NCI-H1092 treated with DMSO at 0.1 percent for 48 hours (cell line): ENCODE results near the gene GKN2.
"Not testable (repeated sequence)": the region's sequence is repeated elsewhere in the genome, so short reads cannot be mapped to it uniquely, and the experiment has no call there.

Experiments
- DNase-seq: peaks from one replicate; lab custom pipeline; 2025; lab: John Stamatoyannopoulos, UW

The GKN2 gene

DNA sequence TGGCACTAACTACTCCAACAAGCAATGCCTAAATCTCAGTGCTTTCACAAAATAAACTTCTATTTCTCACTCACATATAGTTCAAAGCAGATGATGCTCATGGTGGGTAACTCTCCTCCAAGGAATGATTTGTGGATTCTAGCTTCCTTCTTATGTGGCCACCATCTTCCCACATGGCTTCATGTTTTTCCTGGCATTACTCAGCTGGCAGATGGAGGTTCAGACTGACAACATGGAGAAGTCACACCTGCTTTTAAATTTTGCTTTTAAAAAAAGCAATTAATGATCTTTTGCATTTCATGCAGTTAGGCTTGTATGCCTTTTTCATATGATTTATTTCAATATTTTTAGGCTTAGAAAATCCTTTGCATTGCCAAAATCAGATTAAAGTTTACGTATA is 6.3 kb upstream of the GKN2 start:
- no peak for DNase-seq

DNA sequence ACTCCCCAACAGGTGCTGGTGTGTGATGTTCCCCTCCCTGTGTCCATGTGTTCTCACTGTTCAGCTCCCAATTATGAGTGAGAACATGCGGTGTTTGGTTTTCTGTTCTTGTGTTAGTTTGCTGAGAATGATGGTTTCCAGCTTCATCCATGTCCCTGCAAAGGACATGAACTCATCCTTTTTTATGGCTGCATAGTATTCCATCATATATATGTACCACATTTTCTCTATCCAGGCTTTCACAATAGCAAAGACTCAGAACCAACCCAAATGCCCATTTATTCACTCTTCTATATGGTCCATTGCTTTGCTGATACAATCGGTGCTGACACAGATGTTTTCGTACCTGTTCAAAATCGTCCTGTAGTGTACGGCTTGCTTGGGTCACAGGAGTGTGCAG is 2.7 kb upstream of the GKN2 start:
- not testable (repeated sequence) for DNase-seq

DNA sequence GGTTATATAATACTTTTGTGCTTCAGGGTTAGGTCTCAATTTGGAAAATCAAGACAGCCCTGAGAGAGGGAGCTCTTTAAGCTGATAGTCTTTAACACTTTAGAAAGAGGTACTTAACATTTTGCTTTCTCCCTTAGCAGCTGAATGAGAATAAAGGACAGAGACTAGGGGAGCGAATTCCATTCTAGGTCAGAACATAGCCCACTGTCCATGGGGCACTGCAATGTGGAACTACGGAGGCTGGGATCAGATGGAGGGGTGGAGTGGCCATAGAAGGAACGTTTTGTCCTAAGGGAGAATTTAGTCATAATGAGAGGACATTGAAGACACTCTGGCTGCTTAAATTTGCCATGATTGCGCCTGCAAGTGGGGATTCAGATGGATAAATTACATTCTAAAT is 794 bp downstream of the GKN2 start:
- no peak for DNase-seq

DNA sequence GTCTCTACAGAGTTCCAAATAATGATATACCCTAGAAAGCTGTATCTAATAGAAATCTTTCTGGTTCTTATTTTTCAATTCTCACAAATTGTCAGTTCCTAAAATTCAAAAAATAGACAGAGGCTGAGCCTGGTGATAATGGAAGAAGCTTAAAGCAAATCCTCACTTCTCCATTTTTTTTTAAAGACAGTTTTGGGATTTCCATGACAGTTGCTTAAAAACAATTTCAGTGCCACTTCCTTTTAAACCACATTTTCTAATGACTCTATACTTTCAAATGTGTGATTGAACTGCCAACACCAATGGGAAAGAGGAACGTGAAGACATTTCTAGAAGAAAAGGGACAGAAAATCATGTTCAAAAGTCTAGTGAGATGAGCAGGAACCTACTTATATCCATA is 4.0 kb downstream of the GKN2 start:
- no peak for DNase-seq

DNA sequence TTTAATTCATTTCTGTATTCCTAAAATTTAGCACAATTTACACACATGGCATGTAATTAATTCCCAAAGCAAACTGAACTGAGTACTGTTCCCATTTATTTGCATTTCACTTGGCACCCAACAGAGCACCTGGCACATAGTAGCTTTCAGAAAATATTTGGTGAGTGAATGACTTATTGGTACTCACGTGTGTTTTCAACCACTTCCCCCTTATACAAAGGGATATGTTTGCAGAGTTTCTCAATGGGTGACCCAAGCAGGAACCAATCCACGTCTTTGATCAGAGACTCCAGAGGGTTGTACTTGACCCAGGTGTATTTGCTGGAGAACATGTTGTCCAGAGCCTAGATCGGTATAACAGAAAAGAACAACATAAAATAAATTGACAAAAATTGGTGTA is 6.6 kb downstream of the GKN2 start:
- peak; percentile 51 for DNase-seq

DNA sequence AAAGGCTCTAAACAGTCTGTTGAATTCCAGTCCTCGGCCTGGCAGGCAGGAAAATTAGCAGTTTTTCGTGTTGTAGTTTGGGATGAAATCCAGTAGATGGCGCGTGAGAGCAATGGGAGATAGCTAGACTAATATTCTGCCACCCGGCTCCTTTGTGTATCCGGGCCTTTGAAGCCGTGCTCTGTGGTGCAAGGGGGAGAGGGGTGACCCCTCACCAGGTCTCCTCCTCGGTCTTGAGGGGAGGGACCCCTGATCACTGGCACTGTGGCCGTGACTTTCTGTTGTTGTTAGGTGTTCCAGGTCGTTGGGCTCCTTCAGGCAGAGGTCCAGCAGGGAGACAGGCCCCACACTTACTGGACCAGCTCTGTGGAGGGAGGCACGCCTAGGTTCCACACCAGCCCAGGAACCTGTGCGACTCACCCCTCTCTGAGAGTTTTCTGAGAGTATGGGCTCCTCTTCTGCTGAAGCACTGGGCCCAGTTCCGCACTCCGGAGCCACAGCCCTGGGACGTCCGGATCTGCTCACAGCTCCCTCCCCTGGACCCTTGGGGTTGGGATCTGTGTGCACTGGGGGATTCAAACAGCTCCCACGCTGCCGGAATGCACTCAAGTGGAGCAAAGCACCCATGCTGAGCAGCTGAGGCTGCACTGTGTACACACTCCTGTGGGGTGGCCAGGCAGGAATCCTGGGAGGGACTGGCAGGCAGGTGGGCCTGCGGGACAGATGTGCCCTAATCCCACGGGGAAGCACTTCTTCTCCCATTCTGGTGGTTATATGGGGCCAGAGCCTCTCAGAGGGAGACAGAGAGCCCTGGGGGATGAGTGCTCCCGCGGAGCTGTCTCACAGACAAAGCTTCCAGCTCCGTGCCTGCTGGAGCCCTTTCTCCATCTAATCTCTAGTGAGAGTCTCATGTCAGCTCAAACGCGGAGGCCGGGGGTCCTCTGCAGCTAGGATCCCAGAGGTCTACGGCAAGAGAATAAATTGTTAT is 8.8 kb downstream of the GKN2 start:
- DNase-seq = peak; percentile 77

DNA sequence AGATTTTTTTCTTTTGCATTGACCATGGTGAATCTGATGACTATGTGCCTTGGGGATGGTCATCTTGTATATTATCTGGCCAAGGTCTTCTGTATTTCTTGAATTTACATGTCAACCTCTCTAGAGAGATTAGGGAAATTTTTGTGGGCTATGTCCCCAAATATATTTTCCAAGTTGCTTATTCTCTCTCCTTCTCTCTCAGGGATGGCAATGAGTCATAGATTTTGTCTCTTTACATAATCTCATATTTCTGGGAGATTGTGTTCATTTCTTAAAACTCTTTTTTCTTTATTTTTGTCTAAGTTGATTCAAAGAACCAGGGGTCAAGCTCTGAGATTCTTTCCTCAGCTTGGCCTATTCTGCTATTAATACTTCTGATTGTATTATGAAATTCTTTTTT is 9.9 kb downstream of the GKN2 start:
- no peak for DNase-seq

DNA sequence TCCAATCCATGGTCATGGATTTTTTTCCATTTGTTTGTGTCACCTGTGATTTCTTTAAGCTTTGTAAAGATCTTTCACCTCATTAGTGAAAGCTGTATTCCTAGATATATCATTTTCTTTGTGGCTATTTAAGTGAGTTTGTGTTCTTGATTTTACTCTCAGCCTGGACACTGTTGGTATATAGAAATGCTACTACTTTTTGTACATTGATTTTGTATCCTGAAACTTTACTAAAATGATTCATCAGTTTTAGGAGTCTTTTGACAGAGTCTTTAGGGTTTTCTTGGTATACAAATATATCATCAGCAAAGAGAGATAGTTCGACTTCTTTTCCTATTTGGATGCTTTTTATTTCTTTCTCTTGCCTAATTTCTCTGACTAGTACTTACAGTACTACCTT is 12.3 kb downstream of the GKN2 start:
- no peak for DNase-seq

DNA sequence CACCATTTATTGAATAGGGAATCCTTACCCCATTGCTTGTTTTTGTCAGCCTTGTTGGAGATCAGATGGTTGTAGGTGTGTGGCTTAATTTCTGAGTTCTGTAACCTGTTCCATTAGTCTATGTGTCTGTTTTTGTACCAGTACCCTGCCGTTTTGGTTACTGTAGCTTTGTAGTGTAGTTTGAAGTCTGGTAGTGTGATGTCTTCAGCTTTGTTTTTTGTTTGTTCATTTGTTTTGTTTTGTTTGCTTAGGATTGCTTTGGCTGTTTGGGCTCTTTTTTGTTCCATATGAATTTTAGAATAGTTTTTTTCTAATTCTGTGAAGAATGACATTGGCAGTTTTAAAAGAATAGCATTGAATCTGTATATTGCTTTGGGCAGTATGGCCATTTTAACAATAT is 12.7 kb downstream of the GKN2 start:
- DNase-seq = no peak

DNA sequence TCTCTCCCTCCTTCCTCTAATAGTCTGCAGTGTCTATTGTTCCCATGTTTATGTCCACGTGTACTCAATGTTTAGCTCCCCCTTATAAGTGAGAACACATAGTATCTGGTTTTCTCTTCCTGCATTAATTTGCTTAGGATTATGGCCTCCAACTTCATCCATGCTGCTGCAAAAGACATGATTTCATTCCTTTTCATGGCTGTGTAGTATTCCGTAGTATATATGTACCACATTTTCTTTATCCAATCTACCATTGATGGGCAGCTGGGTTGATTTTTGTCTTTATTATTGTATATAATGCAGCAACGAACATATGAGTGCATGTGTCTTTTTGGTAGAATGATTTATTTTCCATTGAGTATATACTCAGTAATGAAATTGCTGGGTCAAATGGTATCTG is 13.8 kb downstream of the GKN2 start:
- no peak for DNase-seq

DNA sequence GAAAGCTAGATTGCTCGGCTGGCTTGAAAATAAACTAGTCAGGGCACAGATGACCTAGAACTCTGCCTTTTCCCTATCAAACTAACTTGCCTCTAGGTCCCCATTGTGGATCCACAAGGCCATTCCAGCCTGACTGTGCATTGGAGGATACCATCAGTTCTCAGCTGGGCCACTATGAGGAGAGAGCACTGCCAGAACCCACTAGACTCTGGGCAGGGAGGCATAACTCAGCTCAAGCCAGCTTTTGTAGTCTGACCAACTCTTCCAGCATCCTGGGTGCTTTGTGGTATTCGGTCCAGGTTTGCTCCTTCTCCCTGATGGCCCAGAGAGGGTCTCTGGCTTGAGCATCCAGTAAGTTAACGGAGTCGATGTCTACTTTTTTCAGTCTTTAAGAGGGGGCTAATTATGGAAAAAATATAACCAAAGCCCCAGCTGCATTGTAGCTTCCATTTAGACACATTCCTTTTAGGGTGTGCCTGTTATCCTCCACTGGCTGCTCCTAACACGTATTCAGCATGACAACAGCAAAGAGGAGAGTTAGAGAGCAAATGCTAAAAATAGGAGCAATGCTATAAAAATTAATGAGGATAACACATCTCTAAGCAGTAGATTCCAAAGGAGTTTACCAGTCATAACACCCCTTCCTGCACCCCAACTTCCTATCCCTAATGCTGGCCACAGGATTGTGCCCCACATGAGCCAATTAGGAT is 15.2 kb downstream of the GKN2 start:
- DNase-seq = no peak

DNA sequence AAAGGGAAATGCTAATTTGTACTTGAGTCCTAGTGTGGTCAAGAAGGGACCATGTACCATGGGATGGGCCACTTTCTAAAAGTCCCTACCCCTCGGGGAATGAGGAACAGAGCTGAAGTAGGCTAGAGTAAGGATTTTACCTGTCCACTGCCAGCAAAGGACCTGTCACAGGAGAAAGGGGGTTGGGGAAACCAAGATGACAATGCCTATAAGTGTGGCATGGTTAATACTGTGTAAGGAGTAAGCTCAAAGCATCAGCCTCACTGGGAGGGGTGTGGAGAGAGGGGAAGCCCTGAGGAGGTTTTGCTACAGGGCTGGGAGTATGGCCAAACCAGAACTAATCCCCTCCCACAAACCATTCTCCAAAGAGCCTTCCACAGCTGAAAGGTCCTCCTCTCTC is 15.8 kb downstream of the GKN2 start:
- no peak for DNase-seq

DNA sequence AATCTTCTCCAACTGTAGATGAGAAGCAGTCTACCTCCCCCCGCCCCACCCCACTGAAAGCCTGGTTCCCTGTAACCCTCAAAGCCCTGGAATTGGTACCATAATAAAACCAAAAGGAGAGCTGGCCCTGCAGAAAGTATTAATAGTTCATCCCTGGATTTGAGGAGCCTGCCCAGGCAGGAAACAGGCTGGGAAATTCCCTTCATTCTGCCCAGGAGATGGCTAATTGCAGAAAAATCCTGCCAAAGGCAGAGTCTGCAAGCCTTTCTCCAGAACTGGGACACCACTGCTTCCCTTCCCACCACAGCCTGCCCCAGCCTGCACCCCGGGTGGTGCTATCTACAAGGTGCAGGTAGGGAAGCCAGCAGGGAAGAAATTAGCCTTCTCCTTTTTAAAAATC is 16.3 kb downstream of the GKN2 start:
- DNase-seq = no peak

DNA sequence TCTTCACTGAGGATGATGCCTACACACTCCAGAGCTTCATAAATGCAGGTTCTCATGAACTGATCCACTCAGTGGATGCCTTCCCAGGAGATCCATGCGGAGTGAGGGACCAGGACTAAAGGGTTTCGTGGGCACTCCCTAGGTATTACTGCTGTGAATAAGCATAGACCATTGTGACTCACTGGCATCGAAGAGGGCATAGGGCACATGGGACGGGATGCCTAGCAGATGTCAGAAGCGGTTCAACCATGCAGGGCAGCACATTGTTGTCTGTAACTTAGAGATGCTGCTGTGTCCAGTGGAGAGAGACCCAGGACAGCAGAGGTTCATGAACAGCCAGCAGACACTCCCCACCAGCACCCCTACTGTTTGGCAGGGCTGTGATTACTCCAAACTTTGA is 17.2 kb downstream of the GKN2 start:
- no peak for DNase-seq

DNA sequence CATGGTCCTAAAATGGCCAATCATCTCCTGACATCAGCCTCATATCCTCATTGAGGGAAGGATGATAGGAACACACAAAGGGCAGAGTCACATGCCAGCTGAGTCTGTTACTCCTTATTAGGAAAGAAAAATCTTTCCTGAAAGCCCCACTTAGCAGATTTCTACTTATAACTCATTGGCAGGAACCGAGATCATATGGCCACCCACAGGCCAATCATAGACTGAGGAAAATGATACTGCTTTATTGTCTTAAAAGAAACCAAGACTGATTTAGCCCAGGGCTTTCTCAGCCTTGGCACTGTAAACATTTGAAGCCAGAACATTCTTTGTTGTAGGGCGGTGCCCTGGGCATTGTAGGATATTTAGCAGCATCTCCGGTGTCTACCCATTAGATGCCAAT is 18.7 kb downstream of the GKN2 start:
- no peak for DNase-seq

DNA sequence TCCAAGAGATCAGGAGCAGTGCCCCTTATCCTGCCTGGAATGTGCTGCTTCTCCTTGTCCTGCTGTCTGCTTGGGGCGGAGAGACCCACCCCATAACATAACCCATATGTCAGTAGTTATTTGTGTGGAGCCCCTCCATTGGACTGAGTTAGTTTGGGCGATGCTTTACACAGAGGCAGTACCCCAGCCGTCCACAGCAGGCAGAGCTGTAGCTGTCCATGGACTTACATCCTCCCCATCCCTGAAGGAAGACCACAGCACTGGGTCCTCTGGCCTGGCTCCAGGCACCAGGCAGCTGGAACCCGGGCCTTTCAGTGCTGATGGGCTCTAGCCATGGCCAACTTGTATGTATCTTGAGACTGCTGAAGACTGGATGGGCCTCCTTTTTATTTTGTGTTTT is 20.3 kb downstream of the GKN2 start:
- DNase-seq = no peak

DNA sequence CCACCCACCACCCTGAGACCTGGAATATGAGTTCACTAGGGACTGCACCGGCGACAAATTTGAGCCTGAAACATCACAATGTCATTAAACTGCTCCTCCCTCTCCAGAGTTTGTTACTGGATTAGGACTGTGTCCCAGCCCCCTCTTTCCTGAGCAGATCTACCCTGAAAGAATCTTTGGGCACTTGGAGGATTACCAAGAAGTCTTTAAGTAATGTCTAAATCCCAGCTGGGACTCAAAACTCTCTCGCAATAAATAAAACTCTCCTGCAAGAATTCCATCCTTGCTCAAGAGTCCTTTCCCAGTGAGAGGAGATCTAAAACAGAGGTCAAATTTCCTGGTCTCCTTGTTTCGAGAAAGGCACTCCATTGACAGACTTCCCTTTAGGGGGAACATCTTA is 20.9 kb downstream of the GKN2 start:
- DNase-seq = no peak

DNA sequence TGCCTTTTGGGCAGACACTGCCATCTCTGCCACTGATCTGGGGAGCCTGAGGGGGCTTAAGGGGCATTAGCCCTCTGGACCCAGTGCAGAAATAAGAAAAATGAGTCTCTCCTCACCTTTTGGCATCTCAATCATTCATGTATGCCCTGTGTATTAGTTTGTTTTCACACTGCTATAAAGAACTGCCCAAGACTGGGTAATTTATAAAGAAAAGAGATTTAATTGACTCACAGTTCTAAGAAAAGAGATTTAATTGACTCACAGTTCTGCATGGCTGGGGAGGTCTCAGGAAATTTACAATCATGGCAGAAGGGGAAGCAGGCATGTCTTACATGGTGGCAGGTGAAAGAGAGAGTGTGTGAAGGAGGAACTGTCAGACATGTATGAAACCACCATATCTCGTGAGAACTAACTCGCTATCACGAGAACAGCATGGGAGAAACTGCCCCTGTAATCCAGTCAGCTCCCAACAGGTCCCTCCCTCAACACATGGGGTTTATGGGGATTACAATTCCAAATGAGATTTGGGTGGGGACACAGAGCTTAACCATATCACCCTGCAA is 21.5 kb downstream of the GKN2 start:
- DNase-seq = no peak

DNA sequence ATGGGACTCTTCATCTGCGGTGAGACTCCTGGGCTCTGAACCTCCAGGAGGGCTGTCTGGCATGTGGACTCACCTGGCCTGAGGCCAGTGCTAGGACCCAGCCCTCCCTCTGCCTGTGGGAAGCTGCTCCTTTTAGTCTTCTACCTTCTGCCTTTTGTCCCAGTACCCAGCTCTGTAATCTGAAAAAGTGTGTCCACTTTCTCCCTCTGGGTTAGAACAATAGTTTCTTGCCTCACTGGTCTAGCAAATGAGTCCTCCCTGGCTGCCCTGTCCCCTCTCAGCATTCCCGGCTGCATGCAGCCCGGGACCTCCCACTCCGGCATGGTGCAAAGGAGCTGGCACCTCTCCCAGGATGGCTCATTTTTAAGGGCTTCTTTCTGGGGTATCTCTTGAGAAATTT is 25.9 kb downstream of the GKN2 start:
- DNase-seq = no peak

DNA sequence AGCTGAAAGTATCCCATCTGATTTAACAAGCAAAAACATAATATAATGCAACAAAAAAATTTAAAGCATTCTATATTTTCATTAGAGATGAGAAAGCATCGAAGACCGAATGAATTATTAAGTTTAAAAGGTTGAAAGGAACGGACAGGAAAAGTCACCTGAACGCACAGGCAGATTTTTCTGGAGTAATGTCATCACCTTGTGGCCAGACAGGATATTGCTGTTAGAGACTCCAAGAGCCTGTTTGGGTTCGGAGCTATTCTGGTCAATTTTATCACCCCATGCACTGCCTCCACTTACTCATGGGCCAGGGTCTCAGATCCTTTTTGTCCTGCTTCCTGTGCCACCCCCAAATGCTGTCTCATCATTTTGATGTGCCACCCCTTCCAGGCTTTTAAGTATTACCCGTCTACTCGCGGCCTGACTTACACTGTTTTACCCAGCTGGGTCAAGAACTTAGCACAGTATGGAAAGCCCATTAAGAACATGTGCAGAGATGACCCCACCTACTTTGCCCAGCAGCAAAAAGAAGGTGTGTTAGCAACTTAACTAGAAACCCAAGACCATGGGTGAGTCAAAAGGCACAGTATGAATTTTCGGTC is 27.3 kb downstream of the GKN2 start:
- peak; percentile 11 for DNase-seq

DNA sequence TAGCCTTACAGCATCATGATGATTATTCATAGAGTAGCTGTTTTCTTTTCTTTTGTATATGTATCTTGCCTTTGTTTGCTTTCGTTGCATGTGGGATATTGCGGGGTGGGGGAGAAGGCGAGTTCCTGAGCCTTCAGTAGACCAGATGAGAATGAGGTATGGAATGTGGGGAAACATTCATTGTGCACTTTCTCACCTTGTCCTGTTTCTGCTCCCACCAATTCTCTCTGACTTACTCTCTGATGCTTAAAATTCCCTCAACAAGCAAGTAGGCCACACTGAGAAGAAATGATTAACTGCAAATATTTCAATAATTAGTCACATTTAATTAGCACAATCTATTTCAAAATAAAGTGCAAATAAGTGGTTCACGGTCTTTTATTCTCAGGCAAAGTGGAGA is 31.0 kb downstream of the GKN2 start:
- no peak for DNase-seq

DNA sequence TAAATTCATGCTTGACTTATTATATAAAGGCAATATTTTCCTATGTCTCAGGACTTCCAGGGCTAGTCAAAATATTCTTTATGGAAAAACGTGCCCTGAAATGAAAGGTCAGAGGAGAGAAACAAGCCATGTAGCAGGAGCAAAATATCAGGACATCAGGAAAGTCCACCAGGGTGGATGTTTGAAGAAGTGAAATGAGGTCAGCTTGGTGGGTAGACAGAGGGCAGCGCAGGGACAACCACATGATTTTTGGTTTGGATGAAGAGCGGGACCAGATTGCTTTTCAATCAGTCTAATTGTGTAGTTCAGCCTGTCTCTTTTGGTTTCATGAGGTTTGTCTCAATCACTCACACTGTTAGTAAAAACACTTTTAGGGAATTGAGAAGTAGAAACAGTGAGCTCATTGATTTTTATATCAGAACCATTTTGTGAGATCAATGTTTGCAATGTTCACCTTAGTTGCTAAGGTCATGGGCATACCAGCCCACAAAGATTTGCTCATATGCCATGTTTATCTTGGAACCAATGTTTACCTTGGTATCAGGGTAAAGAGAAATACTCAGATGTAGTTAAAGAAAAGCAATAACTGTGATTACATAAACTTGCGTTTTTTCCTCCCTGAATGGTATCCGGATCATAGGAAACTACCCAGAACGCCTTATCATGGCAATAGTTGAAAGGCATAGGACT is 32.1 kb downstream of the GKN2 start:
- DNase-seq = no peak
